Immature natural killer cell (primary cell): ENCODE measurements around the gene KHSRP. TPM values are rescaled to one million over a fixed set of nuclear protein-coding genes. Genes with fewer than 3 reads are reported as not detected.

Experiments used
- DNase-seq, 3 donors: peaks; one replicate each; pipeline ENCODE4 v3.0.0; 2022; ENCODE audit warnings: mixed read lengths in 1 of 3
- H3K27ac Mint-ChIP-seq, 6 donors: one replicate each; pipeline ENCODE4 v1.8.0; 2020; ENCODE audit warnings: mixed read lengths in 6 of 6, mild to moderate bottlenecking in 5 of 6, inconsistent platforms in 4 of 6, moderate library complexity in 3 of 6
- H3K27me3 Mint-ChIP-seq, 3 donors: one replicate each; pipeline ENCODE4 v1.8.0; 2020 to 2021; ENCODE audit warnings: low read depth in 3 of 3, mild to moderate bottlenecking in 3 of 3, mixed read lengths in 3 of 3, moderate library complexity in 3 of 3, inconsistent platforms in 1 of 3
- H3K36me3 Mint-ChIP-seq, 3 donors: one replicate each; pipeline ENCODE4 v1.8.0; 2020; ENCODE audit warnings: mixed read lengths in 3 of 3, inconsistent platforms in 2 of 3, mild to moderate bottlenecking in 2 of 3
- H3K4me1 Mint-ChIP-seq, 2 donors: one replicate each; pipeline ENCODE4 v1.8.0; 2020; ENCODE audit warnings: inconsistent platforms in 2 of 2, mild to moderate bottlenecking in 2 of 2, mixed read lengths in 2 of 2, moderate library complexity in 1 of 2
- H3K4me3 Mint-ChIP-seq, 5 donors: one replicate each; pipeline ENCODE4 v1.8.0; 2020; ENCODE audit warnings: mild to moderate bottlenecking in 5 of 5, mixed read lengths in 5 of 5, inconsistent platforms in 3 of 5, moderate library complexity in 3 of 5
- H3K9me3 Mint-ChIP-seq, 6 donors: one replicate each; pipeline ENCODE4 v1.8.0; 2020; ENCODE audit warnings: mild to moderate bottlenecking in 6 of 6, mixed read lengths in 6 of 6, inconsistent platforms in 4 of 6, moderate library complexity in 3 of 6
- polyA plus RNA-seq, 3 donors: library from polyadenylated mRNA; unstranded; fragments of 300-500 nt; fragmentation: Illumina TruSeq; gene quantifications; one replicate each; pipeline ENCODE4 v1.2.3, GENCODE V29; 2021

The KHSRP gene
- 10 to 100 TPM in 1 of 3 donors, 1 to 10 TPM in 2; 3.9 to 15.6 (median 9.8) TPM for polyA plus RNA-seq

- peak within 1 kb of the TSS; percentile 84 to 98 (median 93) for H3K27ac Mint-ChIP-seq
- H3K36me3 Mint-ChIP-seq = peaks cover 4 to 11% (median 9%) of the 10 kb centered on the region in 3 donors
- peak in 2 of 3 donors; percentile 15 to 27 for DNase-seq
- no peaks in the 10 kb centered on the region for H3K9me3 Mint-ChIP-seq
- H3K4me1 Mint-ChIP-seq = peaks cover 42 to 47% of the 10 kb centered on the region in 2 donors
- H3K27me3 Mint-ChIP-seq = peaks cover 5 to 8% (median 6%) of the 10 kb centered on the region in 3 donors
- peak within 1 kb of the TSS; percentile 84 to 88 (median 86) for H3K4me3 Mint-ChIP-seq
Measured at GRCh38 chr19:6424195-6424938, at the start of gene KHSRP. Gene KHSRP, minus strand, starts transcription at chr19:6424811. Its CDS starts 110 bp downstream, at chr19:6424701.

- DNase-seq = no peak
- Mint-ChIP-seq H3K27ac (peak overlapping the region in 1 of 6 donors; percentile 29), H3K4me1 (peaks cover 0 to 1% of the 10 kb centered on the region in 2 donors), H3K27me3 (peaks cover 0 to 1% (median 0%) of the 10 kb centered on the region in 3 donors), H3K4me3 (no peak overlapping the region), H3K36me3 (peaks cover 0 to 14% (median 4%) of the 10 kb centered on the region in 3 donors), H3K9me3 (no peaks in the 10 kb centered on the region)
Measured at GRCh38 chr19:6473647-6474046, 49.0 kb upstream of the KHSRP start.

- Mint-ChIP-seq H3K4me3 (no peak overlapping the region), H3K4me1 (peaks cover 0 to 1% of the 10 kb centered on the region in 2 donors), H3K9me3 (no peaks in the 10 kb centered on the region), H3K27me3 (peaks cover 0 to 4% (median 0%) of the 10 kb centered on the region in 3 donors), H3K36me3 (peaks cover 0 to 18% (median 4%) of the 10 kb centered on the region in 3 donors), H3K27ac (no peak overlapping the region)
- no peak for DNase-seq
Measured at GRCh38 chr19:6472713-6473112, 48.1 kb upstream of the KHSRP start.

GRCh38 chr19:6471076-6471475, 46.5 kb upstream of the KHSRP start:
- Mint-ChIP-seq H3K4me3 (no peak overlapping the region), H3K4me1 (peaks cover 0 to 1% of the 10 kb centered on the region in 2 donors), H3K9me3 (no peaks in the 10 kb centered on the region), H3K36me3 (peaks cover 4 to 16% (median 4%) of the 10 kb centered on the region in 3 donors), H3K27me3 (peaks cover 0 to 4% (median 0%) of the 10 kb centered on the region in 3 donors), H3K27ac (peak overlapping the region in 1 of 6 donors; percentile 34)
- no peak for DNase-seq

GRCh38 chr19:6470173-6470572, 45.6 kb upstream of the KHSRP start:
- Mint-ChIP-seq H3K4me3 (no peak overlapping the region), H3K36me3 (peaks cover 4 to 13% (median 4%) of the 10 kb centered on the region in 3 donors), H3K27me3 (peaks cover 0 to 4% (median 0%) of the 10 kb centered on the region in 3 donors), H3K27ac (peak overlapping the region in 1 of 6 donors; percentile 57), H3K4me1 (peaks cover 0 to 2% of the 10 kb centered on the region in 2 donors), H3K9me3 (no peaks in the 10 kb centered on the region)
- no peak for DNase-seq

- Mint-ChIP-seq H3K4me3 (no peak overlapping the region), H3K27ac (peak overlapping the region in 2 of 6 donors; percentile 35 to 39), H3K4me1 (peaks cover 0 to 6% of the 10 kb centered on the region in 2 donors), H3K36me3 (peaks cover 4 to 7% (median 4%) of the 10 kb centered on the region in 3 donors), H3K27me3 (peaks cover 0 to 4% (median 1%) of the 10 kb centered on the region in 3 donors), H3K9me3 (no peaks in the 10 kb centered on the region)
- no peak for DNase-seq
Measured at GRCh38 chr19:6467384-6467783, 42.8 kb upstream of the KHSRP start.

- peaks cover 0 to 4% (median 3%) of the 10 kb centered on the region in 3 donors for H3K27me3 Mint-ChIP-seq
- peaks cover 0 to 6% of the 10 kb centered on the region in 2 donors for H3K4me1 Mint-ChIP-seq
- DNase-seq = no peak
- H3K36me3 Mint-ChIP-seq = peaks cover 4 to 7% (median 4%) of the 10 kb centered on the region in 3 donors
- no peak overlapping the region for H3K4me3 Mint-ChIP-seq
- H3K27ac Mint-ChIP-seq = peak overlapping the region in 2 of 6 donors; percentile 23 to 35
- no peaks in the 10 kb centered on the region for H3K9me3 Mint-ChIP-seq
Measured at GRCh38 chr19:6466526-6467248, 42.1 kb upstream of the KHSRP start.

- H3K27ac Mint-ChIP-seq = no peak overlapping the region
- H3K27me3 Mint-ChIP-seq = peaks cover 0 to 4% (median 3%) of the 10 kb centered on the region in 3 donors
- H3K9me3 Mint-ChIP-seq = no peaks in the 10 kb centered on the region
- peaks cover 4 to 7% (median 4%) of the 10 kb centered on the region in 3 donors for H3K36me3 Mint-ChIP-seq
- peaks cover 2 to 6% of the 10 kb centered on the region in 2 donors for H3K4me1 Mint-ChIP-seq
- H3K4me3 Mint-ChIP-seq = no peak overlapping the region
- DNase-seq = no peak
Measured at GRCh38 chr19:6465663-6466062, 41.1 kb upstream of the KHSRP start.

GRCh38 chr19:6465006-6465405, 40.4 kb upstream of the KHSRP start:
- Mint-ChIP-seq H3K27ac (no peak overlapping the region), H3K4me1 (peaks cover 8 to 10% of the 10 kb centered on the region in 2 donors), H3K27me3 (peaks cover 5 to 7% (median 7%) of the 10 kb centered on the region in 3 donors), H3K9me3 (no peaks in the 10 kb centered on the region), H3K4me3 (no peak overlapping the region), H3K36me3 (peaks cover 4% of the 10 kb centered on the region in 3 donors)
- no peak for DNase-seq

- Mint-ChIP-seq H3K36me3 (peaks cover 0 to 4% (median 4%) of the 10 kb centered on the region in 3 donors), H3K27me3 (peaks cover 6 to 8% (median 7%) of the 10 kb centered on the region in 3 donors), H3K9me3 (no peaks in the 10 kb centered on the region), H3K4me3 (no peak within 1 kb of the TSS), H3K27ac (no peak within 1 kb of the TSS), H3K4me1 (peaks cover 11% of the 10 kb centered on the region in 2 donors)
- DNase-seq = no peak
Measured at GRCh38 chr19:6464070-6464873, 39.7 kb upstream of the KHSRP start, which contains the start of gene CRB3. Gene CRB3, plus strand, starts transcription at chr19:6464271. Its CDS starts 431 bp downstream, at chr19:6464702.

- H3K9me3 Mint-ChIP-seq = no peaks in the 10 kb centered on the region
- H3K27ac Mint-ChIP-seq = peak overlapping the region; percentile 80 to 92 (median 85)
- peaks cover 6 to 10% (median 7%) of the 10 kb centered on the region in 3 donors for H3K27me3 Mint-ChIP-seq
- DNase-seq = peak; percentile 95 to 96 (median 96)
- H3K4me3 Mint-ChIP-seq = peak overlapping the region; percentile 94 to 97 (median 96)
- H3K36me3 Mint-ChIP-seq = peaks cover 1 to 5% (median 2%) of the 10 kb centered on the region in 3 donors
- peaks cover 15 to 22% of the 10 kb centered on the region in 2 donors for H3K4me1 Mint-ChIP-seq
Measured at GRCh38 chr19:6460099-6460884, 35.7 kb upstream of the KHSRP start.

GRCh38 chr19:6459262-6460098, 34.9 kb upstream of the KHSRP start, which contains the start of gene SLC25A23:
Gene SLC25A23, minus strand, starts transcription at chr19:6459792. Its CDS starts 164 bp downstream, at chr19:6459628.
- Mint-ChIP-seq H3K27me3 (peaks cover 6 to 10% (median 6%) of the 10 kb centered on the region in 3 donors), H3K36me3 (peaks cover 4 to 10% (median 8%) of the 10 kb centered on the region in 3 donors), H3K9me3 (no peaks in the 10 kb centered on the region), H3K4me3 (peak within 1 kb of the TSS; percentile 94 to 97 (median 96)), H3K4me1 (peaks cover 12 to 22% of the 10 kb centered on the region in 2 donors), H3K27ac (peak within 1 kb of the TSS; percentile 80 to 92 (median 85))
- DNase-seq = peak; percentile 47 to 55 (median 49)
